ENCODE measurements around the gene MIX23.
A peak's percentile ranks its signal among the peaks of the same experiment; 100 is the strongest.
"Not testable (repeated sequence)": the region's sequence is repeated elsewhere in the genome, so short reads cannot be mapped to it uniquely, and the experiment has no call there.

The MIX23 gene

DNA sequence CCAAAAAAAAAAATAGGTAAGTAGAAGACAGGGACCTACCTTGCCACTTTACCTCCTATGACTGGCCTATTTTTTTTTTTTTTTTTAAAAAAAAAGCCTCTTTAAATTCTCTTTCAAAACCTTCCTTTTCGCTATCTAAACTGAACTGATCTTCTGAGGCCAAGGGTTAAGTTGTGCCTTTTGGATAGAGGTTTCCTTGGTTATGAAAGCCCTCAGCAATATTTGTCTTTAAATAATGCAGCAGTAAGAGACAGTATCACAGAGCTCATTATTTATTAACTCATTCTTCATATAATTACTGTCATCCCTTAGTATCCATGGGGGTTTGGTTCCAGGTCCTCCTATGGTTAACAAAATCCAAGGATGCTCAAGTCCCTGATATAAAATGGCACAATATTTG, 9.0 kb downstream of the MIX23 start:
- Histone ChIP-seq H3K36me3 (ENCODE audit: control insufficient read depth in 1 of 2, insufficient read depth in 2 of 2, low read length in 2 of 2) (peaks cover 0 to 2% of the 10 kb centered on the region in 2 donors), H3K27ac (ENCODE audit: low read depth, low read length) (no peak overlapping the region), H3K4me3 (ENCODE audit: low read depth in 1 of 2, low read length in 2 of 2) (no peak overlapping the region), H3K9ac (ENCODE audit: low read depth in 1 of 2, low read length in 2 of 2) (no peak overlapping the region), H3K4me1 (ENCODE audit: control insufficient read depth in 1 of 2, insufficient read depth in 2 of 2, low read length in 2 of 2) (no peaks in the 10 kb centered on the region), H3K9me3 (ENCODE audit: control insufficient read depth in 1 of 2, low read length in 2 of 2) (no peaks in the 10 kb centered on the region), H3K27me3 (ENCODE audit: control insufficient read depth in 1 of 2, insufficient read depth in 2 of 2, low read length in 2 of 2) (no peaks in the 10 kb centered on the region)

DNA sequence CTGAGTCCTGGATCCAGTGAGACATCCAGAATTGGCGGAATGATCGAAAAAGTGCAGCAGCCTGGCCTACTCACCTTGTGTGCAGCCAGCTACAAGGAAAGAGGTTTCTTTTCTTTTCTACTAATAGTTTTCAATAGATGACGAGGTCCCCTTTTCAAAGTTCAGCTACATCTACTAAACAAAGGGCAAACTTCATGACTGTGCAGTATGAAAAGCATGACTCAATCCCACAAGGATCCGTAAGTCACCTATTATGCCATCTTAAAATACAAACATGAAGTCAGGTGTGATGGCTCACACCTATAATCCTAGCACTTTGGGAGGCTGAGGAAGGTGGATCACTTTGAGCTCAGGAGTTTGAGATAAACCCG, 16.7 kb downstream of the MIX23 start:
- Histone ChIP-seq H3K9ac (ENCODE audit: low read depth in 1 of 2, low read length in 2 of 2) (no peak overlapping the region), H3K4me1 (ENCODE audit: control insufficient read depth in 1 of 2, insufficient read depth in 2 of 2, low read length in 2 of 2) (peaks cover 23 to 36% of the 10 kb centered on the region in 2 donors), H3K36me3 (ENCODE audit: control insufficient read depth in 1 of 2, insufficient read depth in 2 of 2, low read length in 2 of 2) (peaks cover 7 to 8% of the 10 kb centered on the region in 2 donors), H3K27ac (ENCODE audit: low read depth, low read length) (peak overlapping the region; percentile 33), H3K9me3 (ENCODE audit: control insufficient read depth in 1 of 2, low read length in 2 of 2) (no peaks in the 10 kb centered on the region), H3K4me3 (ENCODE audit: low read depth in 1 of 2, low read length in 2 of 2) (no peak overlapping the region), H3K27me3 (ENCODE audit: control insufficient read depth in 1 of 2, insufficient read depth in 2 of 2, low read length in 2 of 2) (no peaks in the 10 kb centered on the region)

- not testable (repeated sequence) for H3K4me3 ChIP-seq (ENCODE audit: low read depth in 1 of 2, low read length in 2 of 2); H3K9me3 ChIP-seq (ENCODE audit: control insufficient read depth in 1 of 2, low read length in 2 of 2); H3K27me3 ChIP-seq (ENCODE audit: control insufficient read depth in 1 of 2, insufficient read depth in 2 of 2, low read length in 2 of 2); H3K36me3 ChIP-seq (ENCODE audit: control insufficient read depth in 1 of 2, insufficient read depth in 2 of 2, low read length in 2 of 2); H3K9ac ChIP-seq (ENCODE audit: low read depth in 1 of 2, low read length in 2 of 2)
- peaks cover 23 to 36% of the 10 kb centered on the region in 2 donors for H3K4me1 ChIP-seq (ENCODE audit: control insufficient read depth in 1 of 2, insufficient read depth in 2 of 2, low read length in 2 of 2)
- peak overlapping the region; percentile 33 for H3K27ac ChIP-seq (ENCODE audit: low read depth, low read length)
These were observed 17.3 kb downstream of the MIX23 start for GRCh38 chr3:122365582-122366378.

- Histone ChIP-seq H3K9ac (ENCODE audit: low read depth in 1 of 2, low read length in 2 of 2) (no peak overlapping the region), H3K27ac (ENCODE audit: low read depth, low read length) (peak overlapping the region; percentile 5), H3K36me3 (ENCODE audit: control insufficient read depth in 1 of 2, insufficient read depth in 2 of 2, low read length in 2 of 2) (peaks cover 7 to 8% of the 10 kb centered on the region in 2 donors)
These were observed 18.0 kb downstream of the MIX23 start for GRCh38 chr3:122365073-122365472.

DNA sequence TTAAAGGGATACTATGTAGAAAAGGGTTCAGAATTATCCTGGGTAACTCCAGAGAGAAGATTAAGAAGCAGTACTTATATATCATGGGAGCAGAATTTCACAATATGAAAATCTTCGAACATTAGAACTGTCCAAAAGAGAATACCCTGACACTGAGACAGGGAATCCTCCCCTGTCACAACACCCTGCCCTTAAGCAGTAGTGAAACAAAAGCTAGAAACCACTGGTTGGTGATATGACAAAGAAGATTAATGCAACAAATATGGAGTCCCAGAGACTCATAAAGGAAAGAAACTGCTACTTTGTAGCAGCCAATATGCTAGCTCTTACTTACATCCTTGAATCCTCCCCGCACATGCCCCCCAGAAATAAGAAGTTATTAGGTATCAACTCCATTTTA, 18.5 kb downstream of the MIX23 start:
- H3K27me3 ChIP-seq (ENCODE audit: control insufficient read depth in 1 of 2, insufficient read depth in 2 of 2, low read length in 2 of 2) = no peaks in the 10 kb centered on the region
- peaks cover 7 to 8% of the 10 kb centered on the region in 2 donors for H3K36me3 ChIP-seq (ENCODE audit: control insufficient read depth in 1 of 2, insufficient read depth in 2 of 2, low read length in 2 of 2)
- H3K4me3 ChIP-seq (ENCODE audit: low read depth in 1 of 2, low read length in 2 of 2) = no peak overlapping the region
- H3K4me1 ChIP-seq (ENCODE audit: control insufficient read depth in 1 of 2, insufficient read depth in 2 of 2, low read length in 2 of 2) = peaks cover 23 to 36% of the 10 kb centered on the region in 2 donors
- H3K9ac ChIP-seq (ENCODE audit: low read depth in 1 of 2, low read length in 2 of 2) = no peak overlapping the region
- no peak overlapping the region for H3K27ac ChIP-seq (ENCODE audit: low read depth, low read length)
- no peaks in the 10 kb centered on the region for H3K9me3 ChIP-seq (ENCODE audit: control insufficient read depth in 1 of 2, low read length in 2 of 2)

More at GRCh38 chr3:122365073-122365472, 18.0 kb downstream of the MIX23 start:
- Histone ChIP-seq H3K27me3 (ENCODE audit: control insufficient read depth in 1 of 2, insufficient read depth in 2 of 2, low read length in 2 of 2) (no peaks in the 10 kb centered on the region), H3K4me1 (ENCODE audit: control insufficient read depth in 1 of 2, insufficient read depth in 2 of 2, low read length in 2 of 2) (peaks cover 23 to 36% of the 10 kb centered on the region in 2 donors), H3K9me3 (ENCODE audit: control insufficient read depth in 1 of 2, low read length in 2 of 2) (no peaks in the 10 kb centered on the region), H3K4me3 (ENCODE audit: low read depth in 1 of 2, low read length in 2 of 2) (no peak overlapping the region)

DNA sequence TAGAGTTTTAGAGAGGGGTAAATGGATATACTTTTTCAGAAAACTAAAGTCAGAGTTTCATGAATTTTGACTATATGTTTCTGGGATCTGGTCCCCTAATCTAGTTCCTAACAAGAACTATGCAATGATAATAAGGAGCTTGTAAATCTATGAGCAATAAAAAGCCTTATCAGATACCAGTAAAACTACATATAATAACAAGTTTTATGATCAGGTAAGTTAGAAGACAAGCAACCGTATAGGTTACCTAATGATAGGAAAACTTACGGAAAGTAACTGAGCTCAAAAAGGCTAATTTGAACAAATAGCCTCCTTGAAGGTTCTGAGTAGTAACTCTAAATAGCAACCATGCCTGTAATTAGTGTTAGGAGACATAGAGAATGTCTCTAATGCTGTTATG, 21.0 kb downstream of the MIX23 start:
- Histone ChIP-seq H3K36me3 (ENCODE audit: control insufficient read depth in 1 of 2, insufficient read depth in 2 of 2, low read length in 2 of 2) (peaks cover 10 to 13% of the 10 kb centered on the region in 2 donors), H3K4me1 (ENCODE audit: control insufficient read depth in 1 of 2, insufficient read depth in 2 of 2, low read length in 2 of 2) (peaks cover 23 to 36% of the 10 kb centered on the region in 2 donors), H3K9ac (ENCODE audit: low read depth in 1 of 2, low read length in 2 of 2) (no peak overlapping the region), H3K9me3 (ENCODE audit: control insufficient read depth in 1 of 2, low read length in 2 of 2) (no peaks in the 10 kb centered on the region), H3K27ac (ENCODE audit: low read depth, low read length) (no peak overlapping the region), H3K4me3 (ENCODE audit: low read depth in 1 of 2, low read length in 2 of 2) (no peak overlapping the region), H3K27me3 (ENCODE audit: control insufficient read depth in 1 of 2, insufficient read depth in 2 of 2, low read length in 2 of 2) (no peaks in the 10 kb centered on the region)

DNA sequence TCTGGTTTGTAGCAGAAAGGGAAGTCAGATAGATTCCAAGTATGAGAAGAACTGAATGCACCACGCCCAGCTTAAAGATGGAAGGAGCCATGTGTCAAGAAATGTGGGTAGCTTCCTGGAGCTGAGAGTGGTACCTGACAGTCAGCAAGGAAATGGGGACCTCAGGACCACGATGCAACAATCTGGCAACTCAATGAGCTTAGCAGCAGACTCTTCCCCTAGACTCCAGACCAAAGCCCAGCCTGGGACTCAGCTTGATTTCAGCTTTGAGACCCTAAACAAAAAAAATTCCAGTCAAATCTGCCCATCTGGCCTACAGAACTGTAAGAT, 24.4 kb downstream of the MIX23 start:
- no peaks in the 10 kb centered on the region for H3K27me3 ChIP-seq (ENCODE audit: control insufficient read depth in 1 of 2, insufficient read depth in 2 of 2, low read length in 2 of 2)
- no peak overlapping the region for H3K4me3 ChIP-seq (ENCODE audit: low read depth in 1 of 2, low read length in 2 of 2)
- H3K36me3 ChIP-seq (ENCODE audit: control insufficient read depth in 1 of 2, insufficient read depth in 2 of 2, low read length in 2 of 2) = peaks cover 6 to 7% of the 10 kb centered on the region in 2 donors
- H3K4me1 ChIP-seq (ENCODE audit: control insufficient read depth in 1 of 2, insufficient read depth in 2 of 2, low read length in 2 of 2) = peaks cover 12 to 20% of the 10 kb centered on the region in 2 donors
- H3K9me3 ChIP-seq (ENCODE audit: control insufficient read depth in 1 of 2, low read length in 2 of 2) = no peaks in the 10 kb centered on the region
- H3K9ac ChIP-seq (ENCODE audit: low read depth in 1 of 2, low read length in 2 of 2) = no peak overlapping the region
- no peak overlapping the region for H3K27ac ChIP-seq (ENCODE audit: low read depth, low read length)

DNA sequence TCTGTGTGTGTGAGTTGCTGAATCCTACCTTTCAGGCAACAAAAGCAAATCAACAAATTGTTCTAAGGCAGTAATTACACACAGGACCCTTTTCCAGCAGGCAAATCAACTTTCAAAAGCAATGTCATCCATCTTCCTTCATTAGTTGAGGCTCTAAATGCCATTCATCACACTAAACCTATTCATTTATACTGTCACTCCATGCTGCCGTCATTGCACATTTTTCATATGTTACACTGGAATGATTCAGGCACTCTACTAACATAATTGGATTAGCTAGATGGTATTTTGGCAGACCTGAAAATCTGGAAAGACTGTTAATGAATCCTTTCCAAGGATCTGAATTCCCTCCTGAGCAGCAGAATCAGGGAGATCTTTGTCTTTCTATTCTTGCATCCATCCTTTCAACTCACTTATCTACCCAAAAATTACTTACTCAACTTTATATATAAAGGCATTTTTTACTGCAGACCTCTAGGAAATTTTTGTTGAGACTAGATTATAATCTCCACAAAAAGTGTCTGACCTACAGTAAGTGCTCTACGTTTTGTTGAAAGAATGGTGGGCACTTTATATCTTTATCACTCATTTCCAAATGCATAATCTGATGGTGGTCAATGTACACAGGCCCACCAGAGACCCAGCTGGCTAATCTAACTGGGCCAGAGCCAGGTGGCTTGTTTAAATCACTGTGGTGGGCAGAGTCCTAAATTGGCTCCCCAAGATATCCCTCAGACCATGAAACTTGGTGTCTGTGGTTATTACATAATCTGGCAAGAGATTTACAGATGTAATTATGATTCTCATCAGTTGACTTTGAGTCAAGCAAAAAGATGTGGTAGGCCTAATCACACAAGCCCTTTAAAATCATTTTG, 25.0 kb downstream of the MIX23 start:
- Histone ChIP-seq H3K36me3 (ENCODE audit: control insufficient read depth in 1 of 2, insufficient read depth in 2 of 2, low read length in 2 of 2) (peaks cover 6 to 7% of the 10 kb centered on the region in 2 donors), H3K27ac (ENCODE audit: low read depth, low read length) (no peak overlapping the region), H3K9me3 (ENCODE audit: control insufficient read depth in 1 of 2, low read length in 2 of 2) (no peaks in the 10 kb centered on the region), H3K4me3 (ENCODE audit: low read depth in 1 of 2, low read length in 2 of 2) (no peak overlapping the region), H3K9ac (ENCODE audit: low read depth in 1 of 2, low read length in 2 of 2) (no peak overlapping the region), H3K4me1 (ENCODE audit: control insufficient read depth in 1 of 2, insufficient read depth in 2 of 2, low read length in 2 of 2) (peaks cover 10 to 14% of the 10 kb centered on the region in 2 donors), H3K27me3 (ENCODE audit: control insufficient read depth in 1 of 2, insufficient read depth in 2 of 2, low read length in 2 of 2) (no peaks in the 10 kb centered on the region)

- Histone ChIP-seq H3K9ac (ENCODE audit: low read depth in 1 of 2, low read length in 2 of 2) (no peak overlapping the region), H3K9me3 (ENCODE audit: control insufficient read depth in 1 of 2, low read length in 2 of 2) (no peaks in the 10 kb centered on the region), H3K4me3 (ENCODE audit: low read depth in 1 of 2, low read length in 2 of 2) (no peak overlapping the region), H3K27me3 (ENCODE audit: control insufficient read depth in 1 of 2, insufficient read depth in 2 of 2, low read length in 2 of 2) (no peaks in the 10 kb centered on the region), H3K27ac (ENCODE audit: low read depth, low read length) (no peak overlapping the region), H3K4me1 (ENCODE audit: control insufficient read depth in 1 of 2, insufficient read depth in 2 of 2, low read length in 2 of 2) (no peaks in the 10 kb centered on the region), H3K36me3 (ENCODE audit: control insufficient read depth in 1 of 2, insufficient read depth in 2 of 2, low read length in 2 of 2) (peaks cover 6 to 7% of the 10 kb centered on the region in 2 donors)
These were observed 26.6 kb downstream of the MIX23 start for GRCh38 chr3:122356402-122356801.

DNA sequence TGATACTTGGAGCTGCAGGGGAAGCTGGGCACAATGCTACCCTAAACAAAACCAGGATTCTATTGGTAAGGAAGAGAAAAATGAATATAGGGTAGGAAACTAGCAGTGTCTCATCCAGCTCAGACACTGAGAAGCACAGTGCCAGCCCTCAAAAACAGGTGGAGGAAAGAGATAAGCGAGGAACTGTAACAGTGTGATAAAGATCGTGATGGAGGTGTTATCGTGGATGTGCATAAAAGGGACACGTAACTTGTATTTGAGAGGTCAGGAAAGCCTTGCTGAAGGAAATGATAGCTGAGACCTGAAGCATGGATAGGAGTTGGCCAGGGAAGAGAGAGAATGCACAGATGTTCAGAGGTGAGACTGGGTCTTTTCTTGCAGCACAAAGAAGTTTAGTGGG, 27.4 kb downstream of the MIX23 start:
- Histone ChIP-seq H3K27ac (ENCODE audit: low read depth, low read length) (no peak overlapping the region), H3K27me3 (ENCODE audit: control insufficient read depth in 1 of 2, insufficient read depth in 2 of 2, low read length in 2 of 2) (no peaks in the 10 kb centered on the region), H3K4me3 (ENCODE audit: low read depth in 1 of 2, low read length in 2 of 2) (no peak overlapping the region), H3K9me3 (ENCODE audit: control insufficient read depth in 1 of 2, low read length in 2 of 2) (no peaks in the 10 kb centered on the region), H3K9ac (ENCODE audit: low read depth in 1 of 2, low read length in 2 of 2) (no peak overlapping the region), H3K4me1 (ENCODE audit: control insufficient read depth in 1 of 2, insufficient read depth in 2 of 2, low read length in 2 of 2) (no peaks in the 10 kb centered on the region), H3K36me3 (ENCODE audit: control insufficient read depth in 1 of 2, insufficient read depth in 2 of 2, low read length in 2 of 2) (peaks cover 6 to 7% of the 10 kb centered on the region in 2 donors)
